Gastrocnemius medialis (tissue), 4 donors: ENCODE measurements around the gene RSPRY1. TPM values are rescaled to one million over a fixed set of nuclear protein-coding genes. Genes with fewer than 3 reads are reported as not detected.

Source experiments
- ATAC-seq, 2 donors: fragments of 150-250 bp; one replicate each; pipeline ENCODE4 v1.9.1; 2016
- DNase-seq, 2 donors: peaks; one replicate each; pipeline ENCODE4 v3.0.0-alpha.2; 2019
- H3K27ac ChIP-seq, 4 donors: fragments of 200-600 bp; sonication (generic); 1 replicate in 1 of 4; 2 replicates in 3 of 4; pipeline ENCODE4 v1.5.1; 2016 to 2018; ENCODE audit warnings: mild to moderate bottlenecking in 2 of 4, moderate library complexity in 1 of 4
- H3K27me3 ChIP-seq, 3 donors: fragments of 200-600 bp; sonication (generic) in 2 of 3; 1 replicate in 1 of 3; 2 replicates in 2 of 3; pipeline versions ENCODE4 v1.5.1 to v1.6.0; 2016 to 2019; ENCODE audit warnings: mild to moderate bottlenecking in 1 of 3, moderate library complexity in 1 of 3
- H3K36me3 ChIP-seq, 2 donors: fragments of 200-600 bp; sonication (generic) in 1 of 2; one replicate each; pipeline ENCODE4 v1.5.1; 2017 to 2018
- H3K4me1 ChIP-seq, 2 donors: fragments of 200-600 bp; sonication (generic) in 1 of 2; one replicate each; pipeline ENCODE4 v1.5.1; 2016 to 2017; ENCODE audit warnings: mild to moderate bottlenecking in 2 of 2
- H3K4me3 ChIP-seq, 4 donors: fragments of 200-600 bp; sonication (generic) in 3 of 4; 1 replicate in 1 of 4; 2 replicates in 3 of 4; pipeline ENCODE4 v1.5.1; 2016 to 2019; ENCODE audit warnings: mild to moderate bottlenecking in 2 of 4
- H3K9me3 ChIP-seq, 3 donors: fragments of 200-600 bp; sonication (generic) in 2 of 3; 1 replicate in 1 of 3; 2 replicates in 2 of 3; pipeline ENCODE4 v1.5.1; 2016 to 2019
- CTCF ChIP-seq, 5 experiments: fragments of 450-650 bp in 3 of 5; fragments of 200-600 bp in 2 of 5; sonication (generic) in 2 of 5; IDR thresholded peaks in 4 of 5; conservative IDR thresholded peaks in 1 of 5; 1 replicate in 4 of 5; 2 replicates in 1 of 5; pipeline ENCODE4 v1.5.1; 2016 to 2019; ENCODE audit warnings: antibody characterized with exemption in 5 of 5, mild to moderate bottlenecking in 3 of 5, moderate library complexity in 3 of 5
- POLR2A ChIP-seq, 2 donors: fragments of 450-650 bp; IDR thresholded peaks; one replicate each; pipeline ENCODE4 v1.6.1; 2017; ENCODE audit warnings: antibody characterized with exemption in 2 of 2, mild to moderate bottlenecking in 2 of 2, moderate library complexity in 2 of 2
- in situ Hi-C, 4 donors: fragments of 200-750 bp; cut with MboI; loops; one replicate each; pipeline versions ENCODE4 v1.15.0 to v1.8.0; 2017; ENCODE audit warnings: low sequenced_read_pairs in 4 of 4
- intact Hi-C: fragments of 100-400 bp; cut with DNase I; formaldehyde crosslinking; loops from one replicate; pipeline ENCODE4 v1.15.1; 2023; ENCODE audit warnings: low total_unique reads
- total RNA-seq, 4 donors: library from RNA; depleted of rRNA; stranded (reverse); fragments of >200 nt; gene quantifications; one replicate each; pipeline versions ENCODE4 v1.1.0 to v1.2.3, GENCODE V29; 2016

RSPRY1 gene
- total RNA-seq, 4 donors from 2014 or later: 15.4 to 24.1 (median 20.7) TPM

GRCh38 chr16:57140931-57141668, 45.0 kb upstream of the RSPRY1 start:
- H3K36me3 ChIP-seq: no peaks in the 10 kb centered on the region
- H3K4me1 ChIP-seq: peaks cover 0 to 11% of the 10 kb centered on the region in 2 donors
- no peak overlapping the region for H3K27ac ChIP-seq
- H3K9me3 ChIP-seq: no peaks in the 10 kb centered on the region
- no peak overlapping the region for H3K4me3 ChIP-seq
- in situ Hi-C loops (no loop called here), intact Hi-C loops (no loop called here)
- DNase-seq (no peak), ATAC-seq (no peak)
- TF ChIP-seq CTCF (IDR thresholded peaks at IDR 0.05 in 4 of 5, conservative IDR thresholded peaks at IDR 0.05 in 1 of 5) (no peak), POLR2A (IDR thresholded peaks at IDR 0.05) (no peak)
- no peaks in the 10 kb centered on the region for H3K27me3 ChIP-seq

- H3K4me3 ChIP-seq: no peak overlapping the region
- in situ Hi-C loops: no loop called here
- ATAC-seq (no peak), DNase-seq (no peak)
- TF ChIP-seq CTCF (IDR thresholded peaks at IDR 0.05 in 4 of 5, conservative IDR thresholded peaks at IDR 0.05 in 1 of 5): no peak
- TF ChIP-seq POLR2A (IDR thresholded peaks at IDR 0.05): no peak
- peaks cover under 1 to 11% of the 10 kb centered on the region in 2 donors for H3K4me1 ChIP-seq
- no peak overlapping the region for H3K27ac ChIP-seq
- intact Hi-C loops: no loop called here
- H3K9me3 ChIP-seq: no peaks in the 10 kb centered on the region
- H3K27me3 ChIP-seq: no peaks in the 10 kb centered on the region
- no peaks in the 10 kb centered on the region for H3K36me3 ChIP-seq
These were observed 44.1 kb upstream of the RSPRY1 start for GRCh38 chr16:57141822-57142631.

DNA sequence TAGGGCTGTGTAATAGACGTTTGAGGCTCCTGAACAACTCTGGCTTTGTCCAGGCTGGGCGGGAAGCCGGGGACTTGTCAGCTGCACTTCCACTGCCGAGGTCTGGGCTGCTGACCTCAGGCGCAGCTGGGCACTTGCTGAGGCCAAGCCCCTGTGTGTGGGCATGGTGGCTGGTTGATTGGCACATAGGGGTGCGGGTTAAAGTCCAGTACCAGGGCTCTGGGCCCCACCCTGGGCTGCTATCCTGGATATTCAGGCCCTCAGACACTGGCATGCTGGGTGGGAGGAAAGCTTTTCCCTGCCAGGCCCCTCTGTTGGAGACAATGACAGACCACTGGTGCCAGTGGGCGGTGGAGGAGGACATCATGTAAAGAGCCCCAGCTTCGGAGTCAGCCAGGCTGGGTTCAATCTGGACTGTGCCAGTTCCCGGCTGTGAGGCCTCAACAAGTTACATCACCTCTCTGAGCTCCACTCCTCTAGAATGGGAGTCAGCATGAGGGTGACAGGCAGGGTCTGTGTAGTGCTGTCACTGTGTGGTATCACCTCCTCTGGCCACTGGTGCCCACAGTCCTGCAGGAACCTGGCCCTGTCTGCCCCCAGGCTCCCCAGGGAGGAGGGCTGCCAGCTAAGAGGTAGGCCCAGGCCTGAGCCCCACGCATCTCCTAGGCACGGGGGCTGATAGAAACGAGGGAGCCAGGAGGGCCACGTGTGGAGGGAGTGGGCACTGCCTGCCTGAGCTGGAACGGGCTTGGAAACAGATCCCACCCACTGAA, 42.8 kb upstream of the RSPRY1 start:
- Histone ChIP-seq H3K4me3 (no peak overlapping the region), H3K36me3 (no peaks in the 10 kb centered on the region), H3K27me3 (no peaks in the 10 kb centered on the region), H3K9me3 (no peaks in the 10 kb centered on the region), H3K27ac (peak overlapping the region in 1 of 4 donors; percentile 60), H3K4me1 (peaks cover 12 to 24% of the 10 kb centered on the region in 2 donors)
- TF ChIP-seq CTCF (IDR thresholded peaks at IDR 0.05 in 4 of 5, conservative IDR thresholded peaks at IDR 0.05 in 1 of 5) (no peak), POLR2A (IDR thresholded peaks at IDR 0.05) (no peak)
- in situ Hi-C loops (no loop called here), intact Hi-C loops (no loop called here)
- DNase-seq: no peak
- ATAC-seq: no peak

GRCh38 chr16:57144027-57144426, 42.1 kb upstream of the RSPRY1 start:
- ATAC-seq (no peak), DNase-seq (no peak)
- Histone ChIP-seq H3K27ac (peak overlapping the region in 2 of 4 donors; percentile 46 to 60), H3K4me3 (no peak overlapping the region), H3K36me3 (no peaks in the 10 kb centered on the region), H3K27me3 (no peaks in the 10 kb centered on the region), H3K9me3 (no peaks in the 10 kb centered on the region), H3K4me1 (peaks cover 15 to 30% of the 10 kb centered on the region in 2 donors)
- TF ChIP-seq CTCF (IDR thresholded peaks at IDR 0.05 in 4 of 5, conservative IDR thresholded peaks at IDR 0.05 in 1 of 5): no peak
- TF ChIP-seq POLR2A (IDR thresholded peaks at IDR 0.05): no peak
- in situ Hi-C loops (no loop called here), intact Hi-C loops (no loop called here)
